ENCODE data around the gene P2RY13. TPM values are rescaled to one million over a fixed set of nuclear protein-coding genes. Genes with fewer than 3 reads are reported as not detected.
A peak's percentile ranks its signal among the peaks of the same experiment; 100 is the strongest.

P2RY13 gene
- total and polyA plus RNA-seq, 2 of the 4 experiments (the other 2 are of a cell fraction): not detected

DNA sequence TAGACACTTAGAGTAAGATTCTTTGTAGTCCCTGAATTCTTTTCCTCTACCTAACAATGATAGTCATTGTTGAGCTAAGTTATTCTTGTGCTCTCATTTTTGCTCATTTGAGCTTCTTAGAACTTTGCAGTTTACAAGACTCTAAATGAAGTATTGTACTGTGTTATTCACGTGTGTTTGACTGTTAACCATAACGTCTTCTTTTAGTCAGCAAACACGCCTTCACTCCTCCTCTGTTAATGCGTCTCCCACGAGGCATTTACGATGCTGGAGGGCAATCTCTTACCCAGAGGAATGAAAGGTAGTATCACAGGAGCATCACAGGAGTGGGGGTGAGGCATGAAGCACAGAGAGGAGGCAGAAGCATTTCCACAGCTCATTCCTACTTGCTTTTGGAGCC, 36.2 kb downstream of the P2RY13 start:
- peak overlapping the region; percentile 51; the same call in 1 of the 2 replicates for H2AK5ac ChIP-seq (ENCODE audit: low read depth, low read length)
- H3K9ac ChIP-seq (ENCODE audit: low read depth, low read length): no peak overlapping the region
- H3K23ac ChIP-seq (ENCODE audit: low read depth, low read length): no peak overlapping the region
- no peak overlapping the region for H4K5ac ChIP-seq (ENCODE audit: low read depth, low read length)
- no peak for TF ChIP-seq MXI1 (IDR thresholded peaks at IDR 0.05; ENCODE audit: borderline replicate concordance, low read depth, low read length)
- TF ChIP-seq BHLHE40 (IDR thresholded peaks at IDR 0.05; ENCODE audit: low read depth, low read length): no peak
- no peak for TF ChIP-seq CHD1 (IDR thresholded peaks at IDR 0.05; ENCODE audit: low read depth, low read length)
- TF ChIP-seq RCOR1 (IDR thresholded peaks at IDR 0.05; ENCODE audit: insufficient replicate concordance, low read length): no peak
- TF ChIP-seq, protein P1, sequence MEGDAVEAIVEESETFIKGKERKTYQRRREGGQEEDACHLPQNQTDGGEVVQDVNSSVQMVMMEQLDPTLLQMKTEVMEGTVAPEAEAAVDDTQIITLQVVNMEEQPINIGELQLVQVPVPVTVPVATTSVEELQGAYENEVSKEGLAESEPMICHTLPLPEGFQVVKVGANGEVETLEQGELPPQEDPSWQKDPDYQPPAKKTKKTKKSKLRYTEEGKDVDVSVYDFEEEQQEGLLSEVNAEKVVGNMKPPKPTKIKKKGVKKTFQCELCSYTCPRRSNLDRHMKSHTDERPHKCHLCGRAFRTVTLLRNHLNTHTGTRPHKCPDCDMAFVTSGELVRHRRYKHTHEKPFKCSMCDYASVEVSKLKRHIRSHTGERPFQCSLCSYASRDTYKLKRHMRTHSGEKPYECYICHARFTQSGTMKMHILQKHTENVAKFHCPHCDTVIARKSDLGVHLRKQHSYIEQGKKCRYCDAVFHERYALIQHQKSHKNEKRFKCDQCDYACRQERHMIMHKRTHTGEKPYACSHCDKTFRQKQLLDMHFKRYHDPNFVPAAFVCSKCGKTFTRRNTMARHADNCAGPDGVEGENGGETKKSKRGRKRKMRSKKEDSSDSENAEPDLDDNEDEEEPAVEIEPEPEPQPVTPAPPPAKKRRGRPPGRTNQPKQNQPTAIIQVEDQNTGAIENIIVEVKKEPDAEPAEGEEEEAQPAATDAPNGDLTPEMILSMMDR (conservative IDR thresholded peaks at IDR 0.05; ENCODE audit: low read depth, low read length): no peak
- TF ChIP-seq POLR2A (IDR thresholded peaks at IDR 0.05; ENCODE audit: low read depth, low read length): no peak
- no peak for TF ChIP-seq RAD21 (IDR thresholded peaks at IDR 0.05; ENCODE audit: low read length)
- TF ChIP-seq MAFK (IDR thresholded peaks at IDR 0.05; ENCODE audit: low read depth, low read length): no peak
- TF ChIP-seq, protein P2, sequence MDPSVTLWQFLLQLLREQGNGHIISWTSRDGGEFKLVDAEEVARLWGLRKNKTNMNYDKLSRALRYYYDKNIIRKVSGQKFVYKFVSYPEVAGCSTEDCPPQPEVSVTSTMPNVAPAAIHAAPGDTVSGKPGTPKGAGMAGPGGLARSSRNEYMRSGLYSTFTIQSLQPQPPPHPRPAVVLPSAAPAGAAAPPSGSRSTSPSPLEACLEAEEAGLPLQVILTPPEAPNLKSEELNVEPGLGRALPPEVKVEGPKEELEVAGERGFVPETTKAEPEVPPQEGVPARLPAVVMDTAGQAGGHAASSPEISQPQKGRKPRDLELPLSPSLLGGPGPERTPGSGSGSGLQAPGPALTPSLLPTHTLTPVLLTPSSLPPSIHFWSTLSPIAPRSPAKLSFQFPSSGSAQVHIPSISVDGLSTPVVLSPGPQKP (IDR thresholded peaks at IDR 0.05; ENCODE audit: borderline replicate concordance, low read depth, low read length): no peak
- no peak for TF ChIP-seq NFE2L2 (IDR thresholded peaks at IDR 0.05; ENCODE audit: low read depth, low read length)
- TF ChIP-seq, protein P3, sequence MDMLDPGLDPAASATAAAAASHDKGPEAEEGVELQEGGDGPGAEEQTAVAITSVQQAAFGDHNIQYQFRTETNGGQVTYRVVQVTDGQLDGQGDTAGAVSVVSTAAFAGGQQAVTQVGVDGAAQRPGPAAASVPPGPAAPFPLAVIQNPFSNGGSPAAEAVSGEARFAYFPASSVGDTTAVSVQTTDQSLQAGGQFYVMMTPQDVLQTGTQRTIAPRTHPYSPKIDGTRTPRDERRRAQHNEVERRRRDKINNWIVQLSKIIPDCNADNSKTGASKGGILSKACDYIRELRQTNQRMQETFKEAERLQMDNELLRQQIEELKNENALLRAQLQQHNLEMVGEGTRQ (IDR thresholded peaks at IDR 0.05; ENCODE audit: low read depth, low read length): no peak
- no peak for TF ChIP-seq FOS (IDR thresholded peaks at IDR 0.05; ENCODE audit: low read depth, low read length)
- TF ChIP-seq SMC3 (IDR thresholded peaks at IDR 0.05; ENCODE audit: low read depth, low read length): no peak
- no peak for TF ChIP-seq MAZ (IDR thresholded peaks at IDR 0.05; ENCODE audit: borderline replicate concordance, low read depth, low read length)
- TF ChIP-seq RFX5 (IDR thresholded peaks at IDR 0.05; ENCODE audit: low read depth, low read length): no peak
- TF ChIP-seq CEBPB (IDR thresholded peaks at IDR 0.05; ENCODE audit: low read depth, low read length): no peak
- H3K36me3 ChIP-seq (ENCODE audit: control insufficient read depth, insufficient read depth, low read length): no peaks in the 10 kb centered on the region
- peak overlapping the region; percentile 76; the same call in 1 of the 2 replicates for H3K18ac ChIP-seq (ENCODE audit: low read depth, low read length)
- H3K79me1 ChIP-seq (ENCODE audit: low read depth in 1 of 2, low read length in 2 of 2): no peaks in the 10 kb centered on the region
- no peak for ATAC-seq (ENCODE audit: low read depth)
- H3K27ac ChIP-seq (ENCODE audit: insufficient read depth, low read length): no peak overlapping the region
- dilution Hi-C loops (cut with HindIII; ENCODE audit: low sequenced_read_pairs, unreplicated experiment): no loop called here
- WGBS, 2 experiments (ENCODE audit: extremely low coverage in 2 of 2, insufficient read length in 1 of 2): no CpG with 5 or more reads among the region's 6 CpGs
- intact Hi-C loops (cut with micrococcal nuclease): loop anchor here (10.0 kb wide), 1 partner anchor 172 kb away; the partner anchor contains the start of gene IGSF10
- H2BK15ac ChIP-seq (ENCODE audit: low read depth, low read length): 0 out of 3 replicates have a peak overlapping the region, but pooled peaks have one; percentile 28
- H3K9me1 ChIP-seq (ENCODE audit: insufficient read depth, low read length): no peaks in the 10 kb centered on the region
- no peak overlapping the region for H3K4me3 ChIP-seq (ENCODE audit: insufficient read depth, low read depth, low read length)
- H3K4me2 ChIP-seq (ENCODE audit: low read depth, low read length): no peak overlapping the region
- no peak overlapping the region for H2AK9ac ChIP-seq (replicated peaks; ENCODE audit: low read depth, low read length, poor library complexity)
- H2BK20ac ChIP-seq (ENCODE audit: low read depth, low read length): no peak overlapping the region
- in situ Hi-C loops (cut with MboI; ENCODE audit: low sequenced_read_pairs): loop anchor here (5.0 to 10.0 kb wide), 2 partner anchors 542 to 624 kb away; no protein-coding TSS in a partner anchor
- no peak overlapping the region for H2BK120ac ChIP-seq (ENCODE audit: low read depth, low read length)
- no peak for DNase-seq
- no peak overlapping the region; a peak in 1 of 4 replicates for H4K8ac ChIP-seq (ENCODE audit: low read depth in 2 of 2, low read length in 2 of 2)
- H3K4me1 ChIP-seq (ENCODE audit: control insufficient read depth, insufficient read depth, low read length): no peaks in the 10 kb centered on the region
- ChIA-PET CTCF (interaction anchor here (1.2 to 2.0 kb wide), 2 partner anchors 65 to 545 kb away, joined by 5 to 7 read pairs; no protein-coding TSS in a partner anchor), POLR2A (ENCODE audit: unreplicated experiment) (no interaction called here)
- H3K4ac ChIP-seq (ENCODE audit: low read depth, low read length): no peak overlapping the region
- no peaks in the 10 kb centered on the region for H3K9me3 ChIP-seq (ENCODE audit: control insufficient read depth, insufficient read depth, low read length)
- H3K14ac ChIP-seq (replicated peaks; ENCODE audit: low read depth, low read length): no peak overlapping the region
- no peak overlapping the region for H3K56ac ChIP-seq (ENCODE audit: extremely low read depth, insufficient read depth, low read length)
- H4K20me1 ChIP-seq (ENCODE audit: insufficient read depth, low read length): no peaks in the 10 kb centered on the region
- H3K27me3 ChIP-seq (ENCODE audit: control insufficient read depth, insufficient read depth, low read length): no peaks in the 10 kb centered on the region
- BruUV-seq (replicated peaks): no TSS peak
- no peak overlapping the region for H4K91ac ChIP-seq (ENCODE audit: insufficient read depth, low read depth, low read length)
- H2AFZ ChIP-seq (replicated peaks; ENCODE audit: low read length, poor library complexity): peak overlapping the region; percentile 36
- no peak overlapping the region for H2BK5ac ChIP-seq (ENCODE audit: low read depth, low read length, poor library complexity, severe bottlenecking)

Data from IMR-90 (cell line).